Measurements from ENCODE around the gene GTPBP6.
"Not testable (repeated sequence)": the region's sequence is repeated elsewhere in the genome, so short reads cannot be mapped to it uniquely, and the experiment has no call there.

GTPBP6 gene

DNA sequence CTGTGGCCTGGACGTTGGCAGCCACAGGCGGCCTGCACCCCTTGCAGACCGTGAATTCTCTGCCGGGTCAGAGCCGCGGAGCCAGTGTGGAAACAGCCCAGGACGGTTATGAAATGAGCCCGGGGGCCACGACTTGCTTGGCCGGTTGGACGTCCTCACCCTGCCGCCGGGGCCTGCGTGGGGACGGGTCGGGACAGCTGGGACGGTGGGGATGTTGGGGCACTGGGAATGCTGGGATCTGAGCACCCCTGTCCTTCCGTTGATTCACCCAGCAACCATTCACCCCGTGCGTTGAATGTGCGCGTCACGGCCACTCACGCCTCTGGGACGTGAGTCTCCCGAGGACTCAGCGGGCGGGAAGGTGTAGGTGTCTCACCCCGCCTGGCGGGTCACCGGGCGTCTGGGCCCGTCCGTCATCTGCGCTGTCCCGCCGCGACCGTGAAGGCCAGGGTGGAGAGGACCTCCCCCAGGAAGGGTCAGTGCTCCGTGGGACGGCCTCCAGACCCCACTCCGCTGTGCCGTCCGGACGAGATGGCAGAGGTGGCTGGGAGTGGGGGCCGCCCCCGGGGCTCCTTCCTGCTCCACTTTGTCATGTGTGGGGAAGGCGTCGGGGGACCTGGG lies 41.9 kb downstream of the GTPBP6 start:
- no peak overlapping the region for H3K27ac ChIP-seq (ENCODE audit: low read depth, low read length)
- H3K9me3 ChIP-seq (ENCODE audit: control insufficient read depth in 1 of 2, low read length in 2 of 2) = no peaks in the 10 kb centered on the region
- H3K36me3 ChIP-seq (ENCODE audit: control insufficient read depth in 1 of 2, insufficient read depth in 2 of 2, low read length in 2 of 2) = no peaks in the 10 kb centered on the region
- H3K4me1 ChIP-seq (ENCODE audit: control insufficient read depth in 1 of 2, insufficient read depth in 2 of 2, low read length in 2 of 2) = peaks cover 12 to 23% of the 10 kb centered on the region in 2 donors
- no peaks in the 10 kb centered on the region for H3K27me3 ChIP-seq (ENCODE audit: control insufficient read depth in 1 of 2, insufficient read depth in 2 of 2, low read length in 2 of 2)
- peak overlapping the region; percentile 69 to 72 for H3K4me3 ChIP-seq (ENCODE audit: low read depth in 1 of 2, low read length in 2 of 2)
- H3K9ac ChIP-seq (ENCODE audit: low read depth in 1 of 2, low read length in 2 of 2) = peak overlapping the region; percentile 56 to 66

DNA sequence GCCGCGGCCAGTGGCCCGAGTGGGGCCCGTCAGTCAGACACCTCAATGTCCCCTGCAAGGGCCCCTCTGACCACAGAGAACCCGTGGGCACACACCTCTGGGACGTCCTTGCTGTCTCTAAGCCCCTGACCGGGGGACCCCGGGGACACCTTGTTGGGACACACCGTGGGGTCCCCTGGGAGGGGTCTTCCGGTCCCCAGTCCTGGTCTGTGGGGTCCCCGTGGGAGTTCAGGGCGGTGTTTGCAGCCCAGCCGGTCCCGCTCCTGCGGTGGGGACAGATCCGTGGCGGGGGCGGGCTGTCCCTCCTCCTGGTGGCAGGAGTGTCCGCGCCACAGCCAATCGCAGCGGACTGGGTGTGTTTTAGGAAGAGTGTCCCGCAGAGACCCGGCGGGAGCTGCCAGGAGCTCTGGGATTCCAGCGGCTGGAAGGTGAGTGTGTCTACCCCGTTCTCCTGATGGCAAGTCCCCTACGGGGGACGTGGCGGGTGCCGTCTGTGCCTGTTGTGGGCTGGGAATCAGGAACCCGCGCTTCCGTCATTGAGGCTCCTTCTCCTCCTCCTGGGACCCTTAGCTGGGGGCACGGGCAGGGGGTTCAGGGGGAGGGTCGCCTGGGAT lies 42.5 kb downstream of the GTPBP6 start:
- peak overlapping the region; percentile 69 to 72 for H3K4me3 ChIP-seq (ENCODE audit: low read depth in 1 of 2, low read length in 2 of 2)
- no peaks in the 10 kb centered on the region for H3K9me3 ChIP-seq (ENCODE audit: control insufficient read depth in 1 of 2, low read length in 2 of 2)
- H3K36me3 ChIP-seq (ENCODE audit: control insufficient read depth in 1 of 2, insufficient read depth in 2 of 2, low read length in 2 of 2) = no peaks in the 10 kb centered on the region
- no peaks in the 10 kb centered on the region for H3K27me3 ChIP-seq (ENCODE audit: control insufficient read depth in 1 of 2, insufficient read depth in 2 of 2, low read length in 2 of 2)
- H3K4me1 ChIP-seq (ENCODE audit: control insufficient read depth in 1 of 2, insufficient read depth in 2 of 2, low read length in 2 of 2) = peaks cover 12 to 18% of the 10 kb centered on the region in 2 donors
- no peak overlapping the region for H3K27ac ChIP-seq (ENCODE audit: low read depth, low read length)
- peak overlapping the region; percentile 56 to 66 for H3K9ac ChIP-seq (ENCODE audit: low read depth in 1 of 2, low read length in 2 of 2)

DNA sequence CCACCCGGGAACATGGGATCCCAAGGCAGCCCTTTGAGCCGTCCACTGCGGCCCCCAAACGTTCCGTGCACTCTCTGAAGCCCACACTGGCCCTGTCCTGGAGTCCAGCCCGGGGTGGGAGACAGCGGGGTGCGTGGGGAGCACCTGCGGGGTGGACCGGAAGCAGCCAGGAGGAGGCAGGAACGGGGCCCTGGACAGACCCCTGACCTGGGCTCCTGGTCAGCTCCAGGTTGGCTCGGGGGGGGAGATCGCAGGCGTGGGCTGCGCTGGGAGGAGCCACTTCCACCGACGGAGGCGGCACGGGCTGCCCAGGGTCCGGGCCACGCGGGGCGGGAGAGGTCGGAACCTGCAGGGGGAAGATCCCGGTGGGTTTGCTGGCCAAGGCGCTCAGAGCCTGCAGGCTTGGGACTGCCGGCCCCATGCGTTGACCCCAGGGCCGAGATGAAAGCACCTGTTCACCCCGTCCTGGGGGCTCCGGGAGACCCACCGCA lies 43.1 kb downstream of the GTPBP6 start:
- no peaks in the 10 kb centered on the region for H3K27me3 ChIP-seq (ENCODE audit: control insufficient read depth in 1 of 2, insufficient read depth in 2 of 2, low read length in 2 of 2)
- H3K4me3 ChIP-seq (ENCODE audit: low read depth in 1 of 2, low read length in 2 of 2) = peak overlapping the region; percentile 69 to 72
- H3K27ac ChIP-seq (ENCODE audit: low read depth, low read length) = no peak overlapping the region
- H3K36me3 ChIP-seq (ENCODE audit: control insufficient read depth in 1 of 2, insufficient read depth in 2 of 2, low read length in 2 of 2) = no peaks in the 10 kb centered on the region
- H3K4me1 ChIP-seq (ENCODE audit: control insufficient read depth in 1 of 2, insufficient read depth in 2 of 2, low read length in 2 of 2) = peaks cover 12 to 18% of the 10 kb centered on the region in 2 donors
- no peaks in the 10 kb centered on the region for H3K9me3 ChIP-seq (ENCODE audit: control insufficient read depth in 1 of 2, low read length in 2 of 2)
- H3K9ac ChIP-seq (ENCODE audit: low read depth in 1 of 2, low read length in 2 of 2) = no peak overlapping the region

DNA sequence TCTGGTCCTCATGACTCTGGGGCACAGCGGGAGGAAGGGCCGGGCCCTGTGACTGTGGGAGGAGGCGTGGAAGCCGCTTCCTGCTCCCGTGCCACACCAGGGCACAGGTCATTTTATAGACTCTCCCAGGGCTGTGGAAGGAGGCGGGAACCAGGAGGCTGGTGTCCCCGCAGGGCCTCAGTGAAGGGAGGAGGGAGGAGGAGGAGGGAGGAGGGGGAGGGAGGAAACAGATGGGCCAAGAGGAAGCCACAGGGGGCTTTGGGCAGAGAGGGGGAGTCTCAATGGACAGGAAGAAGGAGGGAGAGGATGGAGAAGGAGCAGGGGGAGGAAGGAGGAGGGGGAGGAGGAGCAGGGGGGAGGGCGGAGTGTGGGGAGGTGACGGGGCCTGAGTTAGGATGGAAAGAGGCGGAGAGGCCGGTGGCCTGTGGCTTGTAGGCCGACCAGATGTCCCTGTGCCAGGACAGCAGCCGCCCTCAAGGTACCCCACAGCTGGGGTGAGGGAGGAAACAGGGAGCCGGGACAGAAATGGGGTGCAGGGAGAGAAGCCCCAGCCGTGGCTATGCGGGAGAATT lies 43.6 kb downstream of the GTPBP6 start:
- Histone ChIP-seq H3K4me1 (ENCODE audit: control insufficient read depth in 1 of 2, insufficient read depth in 2 of 2, low read length in 2 of 2) (peaks cover 12 to 18% of the 10 kb centered on the region in 2 donors), H3K27ac (ENCODE audit: low read depth, low read length) (no peak overlapping the region), H3K36me3 (ENCODE audit: control insufficient read depth in 1 of 2, insufficient read depth in 2 of 2, low read length in 2 of 2) (no peaks in the 10 kb centered on the region), H3K9ac (ENCODE audit: low read depth in 1 of 2, low read length in 2 of 2) (no peak overlapping the region), H3K9me3 (ENCODE audit: control insufficient read depth in 1 of 2, low read length in 2 of 2) (no peaks in the 10 kb centered on the region), H3K27me3 (ENCODE audit: control insufficient read depth in 1 of 2, insufficient read depth in 2 of 2, low read length in 2 of 2) (no peaks in the 10 kb centered on the region), H3K4me3 (ENCODE audit: low read depth in 1 of 2, low read length in 2 of 2) (peak overlapping the region; percentile 69 to 72)

DNA sequence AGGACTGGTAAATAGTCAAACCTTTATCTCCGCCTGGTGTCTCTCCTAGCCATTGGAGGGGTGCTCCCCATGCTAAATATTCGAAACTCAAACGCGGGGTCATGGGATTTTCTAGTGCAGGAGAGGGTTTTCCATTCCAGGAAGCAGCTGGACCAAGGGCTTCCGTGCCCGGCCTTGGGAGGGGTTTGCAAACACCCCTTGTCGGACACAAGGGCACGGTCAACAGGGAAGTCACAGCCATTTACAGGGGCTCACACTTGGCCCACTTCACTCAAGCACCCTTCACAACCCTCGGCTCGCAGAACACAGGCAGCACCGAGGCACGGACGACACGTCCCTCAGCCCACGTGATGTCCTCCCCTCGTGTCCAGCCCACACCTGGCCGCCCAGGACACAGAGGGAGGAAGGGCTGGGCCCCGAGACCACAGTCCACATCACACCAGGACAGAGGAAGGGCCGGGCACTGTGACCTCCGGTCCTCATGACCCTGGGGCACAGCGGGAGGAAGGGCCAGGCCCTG lies 47.7 kb downstream of the GTPBP6 start:
- Histone ChIP-seq H3K27me3 (ENCODE audit: control insufficient read depth in 1 of 2, insufficient read depth in 2 of 2, low read length in 2 of 2) (no peaks in the 10 kb centered on the region), H3K9me3 (ENCODE audit: control insufficient read depth in 1 of 2, low read length in 2 of 2) (no peaks in the 10 kb centered on the region), H3K4me1 (ENCODE audit: control insufficient read depth in 1 of 2, insufficient read depth in 2 of 2, low read length in 2 of 2) (peaks cover 5 to 7% of the 10 kb centered on the region in 2 donors), H3K4me3 (ENCODE audit: low read depth in 1 of 2, low read length in 2 of 2) (no peak overlapping the region), H3K9ac (ENCODE audit: low read depth in 1 of 2, low read length in 2 of 2) (no peak overlapping the region), H3K36me3 (ENCODE audit: control insufficient read depth in 1 of 2, insufficient read depth in 2 of 2, low read length in 2 of 2) (no peaks in the 10 kb centered on the region), H3K27ac (ENCODE audit: low read depth, low read length) (no peak overlapping the region)

DNA sequence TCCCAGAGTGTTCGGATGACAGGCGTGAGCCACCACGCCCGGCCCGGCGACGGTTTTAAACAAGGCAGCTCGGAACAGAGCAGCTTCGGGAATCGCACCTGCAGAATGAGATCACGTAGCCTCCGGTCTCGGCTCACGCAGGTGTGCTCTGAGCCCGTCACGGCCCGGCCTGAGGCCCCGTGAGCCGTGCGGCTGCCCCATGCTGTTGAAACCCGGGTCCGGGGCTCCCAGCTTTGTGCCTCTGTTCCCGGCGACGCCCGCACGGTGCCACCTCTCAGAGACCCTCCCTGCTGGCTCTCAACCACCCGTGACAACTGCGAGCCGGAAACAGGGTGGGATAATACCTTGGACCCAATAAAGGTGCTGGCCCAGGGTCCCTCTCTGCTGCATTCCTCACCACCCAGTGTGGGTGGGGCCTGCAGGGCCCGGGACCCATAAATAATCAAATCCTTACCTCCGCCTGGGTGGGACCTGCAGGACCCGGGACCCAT lies 50.8 kb downstream of the GTPBP6 start:
- Histone ChIP-seq H3K27ac (ENCODE audit: low read depth, low read length) (no peak overlapping the region), H3K4me3 (ENCODE audit: low read depth in 1 of 2, low read length in 2 of 2) (no peak overlapping the region), H3K9me3 (ENCODE audit: control insufficient read depth in 1 of 2, low read length in 2 of 2) (no peaks in the 10 kb centered on the region), H3K9ac (ENCODE audit: low read depth in 1 of 2, low read length in 2 of 2) (no peak overlapping the region), H3K27me3 (ENCODE audit: control insufficient read depth in 1 of 2, insufficient read depth in 2 of 2, low read length in 2 of 2) (no peaks in the 10 kb centered on the region), H3K4me1 (ENCODE audit: control insufficient read depth in 1 of 2, insufficient read depth in 2 of 2, low read length in 2 of 2) (no peaks in the 10 kb centered on the region), H3K36me3 (ENCODE audit: control insufficient read depth in 1 of 2, insufficient read depth in 2 of 2, low read length in 2 of 2) (no peaks in the 10 kb centered on the region)

DNA sequence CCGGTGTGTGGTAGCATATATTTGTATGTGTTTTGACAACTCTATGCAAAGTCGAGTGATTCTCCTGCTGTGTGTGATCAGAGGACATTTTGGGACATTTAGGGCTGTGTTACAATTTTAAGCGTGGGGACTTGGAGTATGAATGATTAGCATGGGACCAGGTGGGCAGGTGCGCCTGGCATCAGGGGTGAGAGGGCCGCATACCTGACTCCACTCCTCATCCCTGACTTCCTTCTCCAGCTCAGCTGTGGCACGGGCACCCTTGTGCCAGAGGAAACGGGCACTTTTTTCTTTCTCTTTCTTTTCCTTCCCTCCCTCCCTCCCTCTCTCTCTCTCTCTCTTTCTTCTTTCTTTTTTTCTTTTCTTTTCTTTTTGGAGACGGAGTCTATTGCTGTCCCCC lies 53.1 kb downstream of the GTPBP6 start:
- Histone ChIP-seq H3K36me3 (ENCODE audit: control insufficient read depth in 1 of 2, insufficient read depth in 2 of 2, low read length in 2 of 2) (no peaks in the 10 kb centered on the region), H3K4me1 (ENCODE audit: control insufficient read depth in 1 of 2, insufficient read depth in 2 of 2, low read length in 2 of 2) (peaks cover 0 to 5% of the 10 kb centered on the region in 2 donors), H3K4me3 (ENCODE audit: low read depth in 1 of 2, low read length in 2 of 2) (no peak overlapping the region), H3K9me3 (ENCODE audit: control insufficient read depth in 1 of 2, low read length in 2 of 2) (no peaks in the 10 kb centered on the region), H3K27ac (ENCODE audit: low read depth, low read length) (no peak overlapping the region), H3K27me3 (ENCODE audit: control insufficient read depth in 1 of 2, insufficient read depth in 2 of 2, low read length in 2 of 2) (no peaks in the 10 kb centered on the region), H3K9ac (ENCODE audit: low read depth in 1 of 2, low read length in 2 of 2) (no peak overlapping the region)

DNA sequence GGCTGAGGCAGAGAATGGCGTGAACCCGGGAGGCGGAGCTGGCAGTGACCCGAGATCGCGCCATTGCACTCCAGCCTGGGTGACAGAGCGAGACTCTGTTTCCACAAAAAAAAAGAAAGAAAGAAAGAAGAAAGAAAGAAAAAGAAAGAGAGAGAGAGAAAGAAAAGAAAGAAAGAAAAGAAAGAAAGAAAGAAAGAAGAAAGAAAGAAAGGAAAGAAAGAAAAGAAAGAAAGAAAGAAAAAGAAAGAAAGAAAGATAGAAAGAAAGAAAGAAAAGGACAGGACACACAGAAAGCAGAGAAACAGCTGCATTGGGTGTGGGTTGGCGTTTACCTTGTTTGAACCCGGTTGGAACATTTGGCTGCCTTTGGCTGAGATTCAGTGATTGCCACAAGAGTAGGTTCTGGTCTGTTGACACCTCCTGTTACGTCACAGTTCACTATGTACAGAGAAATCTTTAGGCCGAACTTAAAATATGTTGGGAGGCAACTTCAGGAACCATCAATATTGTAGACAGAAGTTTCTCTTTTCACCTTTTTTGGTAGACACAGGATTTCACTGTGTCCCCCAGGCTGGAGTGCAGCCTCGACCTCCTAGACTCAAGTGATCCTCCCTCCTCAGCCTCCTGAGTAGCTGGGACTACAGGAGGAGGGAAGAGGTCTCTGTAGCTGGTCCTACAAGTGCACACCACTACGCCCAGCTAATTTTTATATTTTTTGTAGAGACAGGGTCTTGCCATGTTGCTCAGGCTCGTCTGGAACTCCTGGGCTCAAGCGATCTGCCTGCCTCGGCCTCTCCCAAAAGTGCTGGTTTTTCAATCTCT lies 53.8 kb downstream of the GTPBP6 start:
- Histone ChIP-seq H3K27ac (ENCODE audit: low read depth, low read length) (no peak overlapping the region), H3K27me3 (ENCODE audit: control insufficient read depth in 1 of 2, insufficient read depth in 2 of 2, low read length in 2 of 2) (no peaks in the 10 kb centered on the region), H3K9ac (ENCODE audit: low read depth in 1 of 2, low read length in 2 of 2) (no peak overlapping the region), H3K9me3 (ENCODE audit: control insufficient read depth in 1 of 2, low read length in 2 of 2) (no peaks in the 10 kb centered on the region), H3K4me3 (ENCODE audit: low read depth in 1 of 2, low read length in 2 of 2) (no peak overlapping the region), H3K36me3 (ENCODE audit: control insufficient read depth in 1 of 2, insufficient read depth in 2 of 2, low read length in 2 of 2) (no peaks in the 10 kb centered on the region), H3K4me1 (ENCODE audit: control insufficient read depth in 1 of 2, insufficient read depth in 2 of 2, low read length in 2 of 2) (peaks cover 0 to 5% of the 10 kb centered on the region in 2 donors)

DNA sequence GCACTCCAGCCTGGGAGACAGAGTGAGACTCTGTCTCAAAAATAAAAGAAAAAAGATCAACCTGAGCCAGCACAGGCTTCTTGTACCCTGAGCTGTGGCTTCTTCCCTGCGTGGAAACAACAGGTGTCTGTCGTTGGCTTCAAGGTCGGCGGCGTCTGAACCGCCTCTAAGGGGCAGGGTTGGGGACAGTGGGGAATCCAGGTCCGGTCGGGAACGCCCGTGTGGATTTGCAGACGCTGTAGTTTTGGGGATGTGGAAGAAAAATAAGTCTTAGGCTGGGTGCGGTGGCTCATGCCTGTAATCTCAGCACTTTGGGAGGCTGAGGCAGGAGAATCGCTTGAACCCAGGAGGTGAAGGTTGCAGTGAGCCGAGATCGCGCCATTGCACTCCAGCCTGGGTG lies 54.6 kb downstream of the GTPBP6 start:
- H3K36me3 ChIP-seq (ENCODE audit: control insufficient read depth in 1 of 2, insufficient read depth in 2 of 2, low read length in 2 of 2); H3K27ac ChIP-seq (ENCODE audit: low read depth, low read length); H3K9me3 ChIP-seq (ENCODE audit: control insufficient read depth in 1 of 2, low read length in 2 of 2); H3K27me3 ChIP-seq (ENCODE audit: control insufficient read depth in 1 of 2, insufficient read depth in 2 of 2, low read length in 2 of 2); H3K4me1 ChIP-seq (ENCODE audit: control insufficient read depth in 1 of 2, insufficient read depth in 2 of 2, low read length in 2 of 2); H3K9ac ChIP-seq (ENCODE audit: low read depth in 1 of 2, low read length in 2 of 2); H3K4me3 ChIP-seq (ENCODE audit: low read depth in 1 of 2, low read length in 2 of 2): not testable (repeated sequence)
